Measurements from ENCODE around the gene EFCAB6. TPM values are rescaled to one million over a fixed set of nuclear protein-coding genes. Genes with fewer than 3 reads are reported as not detected.

Gene EFCAB6
- total RNA-seq, 1 donor from 2014 or later: 1.7 TPM

- intact Hi-C loops (cut with DNase I): no loop called here
- DNase-seq (no peak), ATAC-seq (ENCODE audit: poor library complexity) (no peak)
These were observed 313.9 kb downstream of the EFCAB6 start for GRCh38 chr22:43497956-43498855.

- intact Hi-C loops (cut with DNase I): no loop called here
These were observed 318.8 kb downstream of the EFCAB6 start for GRCh38 chr22:43493297-43493696.

GRCh38 chr22:43491737-43492136 is 320.4 kb downstream of the EFCAB6 start:
- intact Hi-C loops (cut with DNase I): no loop called here
- no peak for ATAC-seq (ENCODE audit: poor library complexity)
- DNase-seq: no peak

More at GRCh38 chr22:43493297-43493696, 318.8 kb downstream of the EFCAB6 start:
- no peak for ATAC-seq (ENCODE audit: poor library complexity)
- DNase-seq: no peak

GRCh38 chr22:43491177-43491576 is 320.9 kb downstream of the EFCAB6 start:
- DNase-seq (no peak), ATAC-seq (ENCODE audit: poor library complexity) (no peak)
- intact Hi-C loops (cut with DNase I): no loop called here

GRCh38 chr22:43490311-43490710 is 321.8 kb downstream of the EFCAB6 start:
- no peak for DNase-seq
- no peak for ATAC-seq (ENCODE audit: poor library complexity)
- intact Hi-C loops (cut with DNase I): no loop called here

GRCh38 chr22:43488937-43489336 is 323.2 kb downstream of the EFCAB6 start:
- intact Hi-C loops (cut with DNase I): no loop called here
- DNase-seq: no peak
- ATAC-seq (ENCODE audit: poor library complexity): no peak

GRCh38 chr22:43488031-43488866 is 323.9 kb downstream of the EFCAB6 start:
- intact Hi-C loops (cut with DNase I): no loop called here
- DNase-seq: no peak
- ATAC-seq (ENCODE audit: poor library complexity): no peak

GRCh38 chr22:43487311-43488030 is 324.6 kb downstream of the EFCAB6 start:
- ATAC-seq (ENCODE audit: poor library complexity) (no peak), DNase-seq (no peak)
- intact Hi-C loops (cut with DNase I): no loop called here

GRCh38 chr22:43485502-43486089 is 326.5 kb downstream of the EFCAB6 start:
- intact Hi-C loops (cut with DNase I): no loop called here
- DNase-seq: no peak
- no peak for ATAC-seq (ENCODE audit: poor library complexity)

GRCh38 chr22:43484227-43484626 is 327.9 kb downstream of the EFCAB6 start:
- intact Hi-C loops (cut with DNase I): no loop called here
- no peak for DNase-seq
- no peak for ATAC-seq (ENCODE audit: poor library complexity)

- no peak for ATAC-seq (ENCODE audit: poor library complexity)
These were observed 328.4 kb downstream of the EFCAB6 start for GRCh38 chr22:43483669-43484068.

GRCh38 chr22:43483266-43483665 is 328.8 kb downstream of the EFCAB6 start:
- intact Hi-C loops (cut with DNase I): no loop called here
- ATAC-seq (ENCODE audit: poor library complexity): no peak
- DNase-seq: no peak

More at GRCh38 chr22:43483669-43484068, 328.4 kb downstream of the EFCAB6 start:
- intact Hi-C loops (cut with DNase I): no loop called here
- no peak for DNase-seq

- ATAC-seq (ENCODE audit: poor library complexity) (no peak), DNase-seq (no peak)
- intact Hi-C loops (cut with DNase I): no loop called here
These were observed 329.8 kb downstream of the EFCAB6 start for GRCh38 chr22:43482318-43482625.

GRCh38 chr22:43481568-43482317 is 330.4 kb downstream of the EFCAB6 start:
- DNase-seq (no peak), ATAC-seq (ENCODE audit: poor library complexity) (no peak)
- intact Hi-C loops (cut with DNase I): no loop called here

GRCh38 chr22:43479962-43480361 is 332.1 kb downstream of the EFCAB6 start:
- intact Hi-C loops (cut with DNase I): no loop called here
- ATAC-seq (ENCODE audit: poor library complexity) (no peak), DNase-seq (no peak)

- ATAC-seq (ENCODE audit: poor library complexity) (no peak), DNase-seq (no peak)
- intact Hi-C loops (cut with DNase I): no loop called here
These were observed 332.7 kb downstream of the EFCAB6 start for GRCh38 chr22:43479301-43479950.
